Mucosa of rectum (tissue), 2 donors: Measurements from ENCODE around the gene ADAM10.

ENCODE experiments used
- H3K27ac ChIP-seq, 2 donors: one replicate each; pipeline ENCODE4 v1.7.0; 2013; ENCODE audit warnings: inconsistent platforms in 2 of 2, low read depth in 2 of 2, low read length in 2 of 2
- H3K27me3 ChIP-seq, 2 donors: one replicate each; pipeline ENCODE4 v1.7.0; 2013; ENCODE audit warnings: low read length in 2 of 2; ENCODE audit not compliant: control insufficient read depth in 2 of 2, insufficient read depth in 2 of 2
- H3K36me3 ChIP-seq, 2 donors: one replicate each; pipeline ENCODE4 v1.7.0; 2013; ENCODE audit warnings: low read length in 2 of 2; ENCODE audit not compliant: control insufficient read depth in 2 of 2, insufficient read depth in 2 of 2
- H3K4me1 ChIP-seq, 2 donors: one replicate each; pipeline ENCODE4 v1.7.0; 2013; ENCODE audit warnings: low read length in 2 of 2, mild to moderate bottlenecking in 1 of 2; ENCODE audit not compliant: control insufficient read depth in 2 of 2, insufficient read depth in 2 of 2
- H3K4me3 ChIP-seq, 2 donors: one replicate each; pipeline ENCODE4 v1.7.0; 2013; ENCODE audit warnings: low read length in 2 of 2
- H3K9ac ChIP-seq, 2 donors: one replicate each; pipeline ENCODE4 v1.7.0; 2013; ENCODE audit warnings: low read length in 2 of 2, low read depth in 1 of 2, mild to moderate bottlenecking in 1 of 2
- H3K9me3 ChIP-seq, 2 donors: one replicate each; pipeline ENCODE4 v1.7.0; 2013; ENCODE audit warnings: low read length in 2 of 2; ENCODE audit not compliant: control insufficient read depth in 2 of 2
- donor health status: healthy.
- donor health status: Normal muscosa, but diverticular disease.

The ADAM10 gene

DNA sequence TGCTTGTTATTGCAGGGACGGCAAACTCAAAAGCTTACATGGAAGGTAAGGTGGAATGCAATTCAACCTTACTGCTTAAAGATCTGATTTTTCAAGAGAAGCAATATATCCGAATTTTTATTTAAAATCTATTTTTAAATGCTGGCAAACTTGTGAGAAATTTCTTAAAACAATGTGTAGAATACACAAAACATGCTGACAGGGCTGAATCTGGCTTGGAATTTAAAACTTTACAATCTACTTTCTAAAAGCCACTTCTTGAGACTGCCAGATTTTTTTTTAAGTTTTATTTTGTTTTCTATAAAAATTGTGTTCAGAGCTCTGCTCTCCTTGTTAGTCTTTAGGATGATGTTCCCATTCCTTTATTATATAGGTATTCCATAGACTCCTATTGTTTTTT, 146.7 kb downstream of the ADAM10 start:
- Histone ChIP-seq H3K9me3 (no peaks in the 10 kb centered on the region), H3K4me3 (no peak overlapping the region), H3K36me3 (peaks cover 0 to 8% of the 10 kb centered on the region in 2 donors), H3K9ac (no peak overlapping the region), H3K27ac (no peak overlapping the region), H3K27me3 (no peaks in the 10 kb centered on the region), H3K4me1 (peaks cover 6 to 8% of the 10 kb centered on the region in 2 donors)

DNA sequence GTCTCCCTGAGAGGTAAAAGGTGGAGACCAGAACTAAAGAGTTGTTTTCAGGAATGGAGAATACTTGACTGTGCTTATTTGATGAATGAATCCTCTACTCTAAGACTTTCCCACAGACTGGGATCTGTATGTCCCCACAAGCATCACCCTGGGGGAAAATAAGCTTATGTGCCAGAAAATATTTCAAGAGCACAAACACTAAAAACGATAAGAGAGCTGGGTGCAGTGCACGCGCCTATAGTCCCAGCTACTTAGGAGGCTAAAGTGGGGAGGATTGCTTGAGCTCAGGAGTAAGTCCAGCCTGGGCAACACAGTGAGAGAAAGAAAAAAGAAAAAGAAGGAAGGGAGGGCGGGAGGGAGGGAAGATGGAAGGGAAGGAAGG, 150.7 kb downstream of the ADAM10 start:
- Histone ChIP-seq H3K36me3 (peaks cover 4 to 15% of the 10 kb centered on the region in 2 donors), H3K9ac (no peak overlapping the region), H3K27ac (peak overlapping the region; percentile 15 to 49), H3K9me3 (no peaks in the 10 kb centered on the region), H3K27me3 (no peaks in the 10 kb centered on the region), H3K4me1 (peaks cover 4 to 12% of the 10 kb centered on the region in 2 donors), H3K4me3 (no peak overlapping the region)

DNA sequence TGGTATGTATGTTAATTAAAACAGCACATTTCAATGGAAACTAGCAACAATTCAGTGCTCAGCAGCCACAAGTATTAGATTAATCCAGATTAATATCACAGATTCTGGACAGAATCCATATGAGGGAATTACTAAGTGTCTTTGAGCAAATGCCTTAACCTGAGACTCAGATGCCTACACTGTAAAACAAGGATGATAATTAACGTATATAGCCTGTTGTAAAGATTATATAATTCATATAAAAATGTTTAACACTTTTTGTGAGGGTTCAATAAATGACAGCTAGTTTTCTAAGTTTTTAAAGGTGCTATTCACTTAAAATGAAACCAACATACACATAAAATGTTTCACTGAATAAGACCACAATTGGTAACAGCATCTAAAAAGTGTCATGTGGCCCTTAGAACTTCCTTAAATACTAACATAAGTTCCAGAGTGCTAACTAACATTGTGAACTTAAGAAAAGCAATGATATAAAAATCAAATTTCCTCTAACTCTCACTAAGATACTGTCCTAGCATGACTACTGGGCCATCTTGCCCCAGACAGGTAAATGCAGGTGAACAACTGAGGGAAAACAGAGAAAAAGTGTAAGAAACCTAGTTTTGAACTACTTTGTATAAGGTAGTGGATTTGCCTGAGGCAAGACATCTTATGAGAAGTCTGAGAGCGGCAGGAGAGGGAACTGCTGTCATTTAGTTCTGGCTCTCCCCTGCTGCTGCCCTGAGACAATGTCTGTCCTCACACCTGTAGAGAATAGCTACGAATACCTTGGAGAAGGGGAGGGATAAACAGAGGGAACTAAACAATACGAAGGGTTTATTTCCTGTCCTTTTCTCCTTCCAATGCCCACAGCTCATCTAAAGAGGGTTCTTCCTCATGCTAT, 151.3 kb downstream of the ADAM10 start:
- H3K27me3 ChIP-seq, result no peaks in the 10 kb centered on the region
- H3K9me3 ChIP-seq, result no peaks in the 10 kb centered on the region
- no peak overlapping the region for H3K9ac ChIP-seq
- peaks cover 4 to 12% of the 10 kb centered on the region in 2 donors for H3K4me1 ChIP-seq
- peaks cover 4 to 12% of the 10 kb centered on the region in 2 donors for H3K36me3 ChIP-seq
- no peak overlapping the region for H3K4me3 ChIP-seq
- peak overlapping the region; percentile 15 to 49 for H3K27ac ChIP-seq

DNA sequence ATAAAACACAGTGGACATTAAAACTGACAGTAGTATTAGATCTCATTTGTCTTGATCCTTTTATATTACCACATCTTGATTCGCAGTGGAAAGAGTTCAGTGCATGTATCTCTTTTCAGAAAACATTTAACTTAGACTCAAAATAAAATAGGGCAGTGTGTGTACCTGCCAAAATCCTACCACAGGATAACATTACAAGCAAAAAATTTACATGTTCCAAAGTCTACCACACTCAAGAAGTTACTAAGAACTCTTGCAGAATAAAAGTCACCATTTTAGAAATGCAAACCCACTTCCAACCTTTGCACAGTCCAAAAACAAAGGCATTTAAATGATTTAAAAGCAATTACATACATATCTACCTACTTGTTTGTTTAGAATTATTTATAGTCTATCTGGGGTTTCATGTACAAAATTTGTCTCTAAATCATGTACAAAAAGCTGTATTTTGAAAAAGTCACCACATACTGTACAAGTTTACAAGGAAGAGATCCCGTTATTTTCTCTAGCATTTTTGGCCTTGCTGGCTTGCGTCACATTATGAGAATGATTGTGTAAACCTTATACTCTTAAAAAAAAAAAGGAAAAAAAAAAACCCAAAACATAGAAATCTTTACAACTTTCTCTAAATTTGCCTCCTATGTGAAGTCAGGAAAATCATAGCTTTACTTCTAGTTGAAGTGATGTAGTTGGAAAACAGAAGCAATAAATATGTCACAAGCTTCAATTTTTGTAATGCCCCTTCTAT, 153.8 kb downstream of the ADAM10 start:
- no peak overlapping the region for H3K9ac ChIP-seq
- H3K4me3 ChIP-seq, result no peak overlapping the region
- peaks cover 4 to 7% of the 10 kb centered on the region in 2 donors for H3K36me3 ChIP-seq
- peaks cover 4 to 12% of the 10 kb centered on the region in 2 donors for H3K4me1 ChIP-seq
- H3K27me3 ChIP-seq, result no peaks in the 10 kb centered on the region
- H3K27ac ChIP-seq, result no peak overlapping the region
- no peaks in the 10 kb centered on the region for H3K9me3 ChIP-seq

DNA sequence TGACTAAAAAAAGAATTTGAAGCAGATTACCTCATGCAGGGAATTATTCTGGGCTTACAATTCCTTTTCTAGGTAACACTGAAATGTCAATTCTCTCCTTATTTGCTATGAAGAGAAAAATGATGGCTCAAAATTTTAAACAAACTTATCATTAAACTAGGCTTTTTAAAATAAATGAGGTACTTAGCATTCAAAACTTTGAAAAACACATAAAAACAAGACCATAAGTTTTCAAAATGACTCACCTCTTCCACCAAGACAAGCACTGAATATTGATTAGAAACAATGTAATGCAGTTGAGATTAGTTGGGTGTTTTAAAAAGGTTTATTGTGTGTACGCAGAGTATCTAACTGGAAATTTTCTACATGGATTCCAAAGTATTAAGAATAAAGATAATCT, 154.6 kb downstream of the ADAM10 start:
- Histone ChIP-seq H3K9me3 (no peaks in the 10 kb centered on the region), H3K4me3 (no peak overlapping the region), H3K27ac (no peak overlapping the region), H3K9ac (no peak overlapping the region), H3K4me1 (peaks cover 4 to 12% of the 10 kb centered on the region in 2 donors), H3K27me3 (no peaks in the 10 kb centered on the region), H3K36me3 (peaks cover 4 to 7% of the 10 kb centered on the region in 2 donors)

DNA sequence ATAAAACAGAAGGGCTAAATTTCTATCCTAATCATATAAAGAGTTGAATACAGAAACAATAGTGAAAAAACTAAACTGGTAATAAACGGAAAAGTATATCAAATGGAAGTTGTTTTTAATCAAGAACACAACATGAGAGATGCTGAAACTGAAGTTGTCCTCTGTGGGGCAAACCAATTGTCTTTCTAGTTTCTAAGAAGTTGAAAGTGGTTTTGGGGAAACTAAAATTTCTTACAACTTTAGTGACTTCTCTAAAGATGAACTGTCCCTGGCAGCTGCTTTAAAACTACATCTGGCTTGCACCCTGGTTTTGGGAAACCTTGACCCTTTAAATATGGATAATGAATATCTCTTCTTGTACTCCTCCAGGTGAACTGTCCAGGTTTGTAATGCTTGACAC, 155.6 kb downstream of the ADAM10 start:
- Histone ChIP-seq H3K27ac (no peak overlapping the region), H3K9me3 (no peaks in the 10 kb centered on the region), H3K4me1 (peaks cover 4 to 12% of the 10 kb centered on the region in 2 donors), H3K27me3 (no peaks in the 10 kb centered on the region), H3K9ac (no peak overlapping the region), H3K4me3 (no peak overlapping the region), H3K36me3 (peaks cover 4 to 7% of the 10 kb centered on the region in 2 donors)

DNA sequence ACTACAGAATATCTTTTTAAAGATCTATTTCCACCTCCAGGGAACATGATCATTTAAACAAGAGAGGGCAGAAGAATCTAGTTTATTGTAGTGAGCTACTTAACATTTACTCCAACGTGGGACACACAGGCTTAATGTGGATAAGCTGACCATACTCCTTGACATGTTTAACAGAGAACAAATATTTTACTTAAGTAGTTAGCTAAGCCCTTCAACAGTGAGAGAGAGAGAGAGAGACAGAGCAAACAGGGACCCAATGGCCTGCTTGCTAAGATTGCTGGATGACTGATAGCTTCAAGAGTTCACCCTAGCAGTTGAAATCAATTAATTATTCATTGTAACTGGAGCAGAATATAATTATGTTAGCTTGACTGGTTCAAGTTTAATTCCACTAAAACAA, 158.6 kb downstream of the ADAM10 start:
- no peak overlapping the region for H3K9ac ChIP-seq
- no peaks in the 10 kb centered on the region for H3K27me3 ChIP-seq
- no peak overlapping the region for H3K4me3 ChIP-seq
- H3K9me3 ChIP-seq, result no peaks in the 10 kb centered on the region
- H3K27ac ChIP-seq, result no peak overlapping the region
- no peaks in the 10 kb centered on the region for H3K36me3 ChIP-seq
- H3K4me1 ChIP-seq, result no peaks in the 10 kb centered on the region

DNA sequence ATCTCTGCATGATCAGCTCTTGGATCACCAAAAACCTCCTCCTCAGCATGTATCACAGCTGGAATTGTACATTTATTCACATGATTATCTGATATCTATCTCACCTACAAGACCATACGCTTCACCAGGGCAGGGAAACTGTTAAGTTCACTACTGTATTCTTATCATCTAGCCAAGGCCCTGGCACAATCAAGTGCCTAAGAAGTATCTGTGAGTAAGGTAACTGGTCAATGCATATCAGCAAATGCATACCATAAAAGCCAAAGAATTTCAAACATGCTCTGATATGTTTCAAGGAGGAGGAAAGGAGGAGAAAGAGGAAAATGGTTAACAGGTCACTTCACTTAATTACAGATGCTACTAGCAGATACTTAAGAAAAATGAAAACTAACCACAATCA, 159.3 kb downstream of the ADAM10 start:
- Histone ChIP-seq H3K27me3 (no peaks in the 10 kb centered on the region), H3K36me3 (no peaks in the 10 kb centered on the region), H3K27ac (no peak overlapping the region), H3K4me1 (no peaks in the 10 kb centered on the region), H3K9ac (no peak overlapping the region), H3K4me3 (no peak overlapping the region), H3K9me3 (no peaks in the 10 kb centered on the region)

DNA sequence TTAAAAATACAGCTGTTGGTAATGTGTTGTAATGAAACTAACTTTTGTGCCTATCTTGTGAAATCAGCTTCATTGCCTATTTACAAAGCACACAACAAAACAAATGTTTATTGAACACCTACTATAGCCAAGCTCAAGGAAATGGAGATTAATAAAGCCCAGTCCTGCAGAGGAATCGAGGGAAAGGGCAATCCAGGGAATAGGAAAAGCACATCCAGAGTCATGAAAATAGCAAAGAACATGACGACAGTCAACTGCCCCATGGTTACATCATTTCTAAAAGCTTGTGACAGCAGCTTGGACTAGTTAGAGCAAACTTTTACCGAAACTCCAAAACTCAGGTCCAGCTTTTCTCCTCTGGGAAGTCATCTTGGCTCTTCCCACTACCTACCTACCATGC, 160.5 kb downstream of the ADAM10 start:
- Histone ChIP-seq H3K27me3 (no peaks in the 10 kb centered on the region), H3K27ac (no peak overlapping the region), H3K4me1 (no peaks in the 10 kb centered on the region), H3K9me3 (no peaks in the 10 kb centered on the region), H3K9ac (no peak overlapping the region), H3K36me3 (no peaks in the 10 kb centered on the region), H3K4me3 (no peak overlapping the region)

DNA sequence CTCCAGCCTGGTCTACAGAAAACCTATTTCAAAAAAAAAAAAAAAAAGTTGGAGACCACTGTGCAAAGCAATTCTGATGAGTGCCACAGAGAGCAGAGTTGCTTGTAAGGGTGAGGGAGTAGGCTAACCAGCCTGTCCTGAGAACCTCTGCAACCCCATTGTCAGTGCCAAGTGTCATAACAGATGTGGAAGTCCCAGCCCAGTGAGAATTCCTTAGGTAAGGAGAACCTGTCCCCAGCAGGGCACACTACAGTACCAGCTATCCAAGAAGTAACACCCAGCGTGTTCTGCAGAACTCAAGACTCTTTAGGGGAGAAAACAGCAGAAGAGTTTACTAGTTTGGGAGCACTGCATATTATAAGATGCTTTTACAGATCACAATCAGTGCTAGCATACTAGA, 161.4 kb downstream of the ADAM10 start:
- H3K9me3 ChIP-seq, result no peaks in the 10 kb centered on the region
- H3K27ac ChIP-seq, result no peak overlapping the region
- no peaks in the 10 kb centered on the region for H3K36me3 ChIP-seq
- H3K9ac ChIP-seq, result no peak overlapping the region
- no peaks in the 10 kb centered on the region for H3K4me1 ChIP-seq
- H3K27me3 ChIP-seq, result no peaks in the 10 kb centered on the region
- no peak overlapping the region for H3K4me3 ChIP-seq
